ENCODE data around the gene TRIM71.

- no peak for TF ChIP-seq CTCF (optimal IDR thresholded peaks at IDR 0.05 in 1 of 3, IDR thresholded peaks at IDR 0.05 in 1 of 3, conservative IDR thresholded peaks at IDR 0.05 in 1 of 3; ENCODE audit: extremely low read depth in 1 of 3, insufficient read depth in 2 of 3, low read length in 3 of 3)
- TF ChIP-seq EZH2 (IDR thresholded peaks at IDR 0.05; ENCODE audit: low read length) = no peak
Observed at GRCh38 chr3:32899265-32899664, 81.5 kb downstream of the TRIM71 start.

All from keratinocyte (primary cell).